ENCODE measurements around the gene YTHDF1. TPM values are rescaled to one million over a fixed set of nuclear protein-coding genes. Genes with fewer than 3 reads are reported as not detected.

The YTHDF1 gene
- total and polyA plus RNA-seq, 11 donors, result 14.7 to 38.2 (median 22.5) TPM

DNA sequence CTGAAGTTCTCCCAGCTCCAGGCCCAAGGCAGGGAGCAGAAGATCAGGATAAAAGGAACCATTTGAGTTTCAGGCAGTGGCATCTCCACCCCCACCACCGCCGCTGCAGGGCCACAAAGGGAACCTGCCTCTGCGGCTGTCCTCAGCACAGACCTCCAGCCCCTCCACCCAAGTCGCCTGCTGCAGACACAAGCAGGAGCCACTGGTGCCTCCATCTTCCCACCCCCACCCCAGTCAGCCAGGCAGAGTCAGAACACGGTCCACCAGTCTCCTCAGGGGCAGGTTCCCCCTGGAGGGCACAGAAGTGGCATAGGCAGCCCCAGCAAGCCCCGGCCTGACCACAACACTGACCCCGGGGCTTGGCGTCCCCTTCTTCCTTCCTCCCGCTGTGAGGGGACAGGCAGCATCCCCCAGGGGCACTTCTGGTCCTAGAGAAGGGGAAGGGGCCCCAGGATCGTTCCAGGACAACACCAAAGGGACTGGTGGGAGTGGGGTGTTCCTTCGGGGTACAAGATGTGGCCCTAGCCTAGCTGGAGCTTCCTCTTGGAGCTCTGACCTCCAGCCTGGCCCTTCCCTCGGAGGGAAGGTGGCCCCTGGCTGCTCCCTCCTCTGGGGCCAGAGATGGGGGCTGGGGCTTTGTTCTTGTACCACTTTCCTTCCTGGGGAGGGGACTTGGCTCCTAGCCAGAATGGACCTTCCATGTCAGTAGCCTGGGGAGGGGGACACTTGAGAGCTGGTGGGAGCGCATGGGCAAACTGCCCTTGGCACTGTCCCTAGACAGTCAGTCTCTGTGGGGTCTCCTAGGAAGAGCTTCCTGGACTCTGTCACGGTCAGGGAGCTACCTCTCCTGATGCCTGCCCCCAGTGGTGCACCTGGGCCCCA is 36.0 kb downstream of the YTHDF1 start:
- Histone ChIP-seq H3K9me3 (no peaks in the 10 kb centered on the region), H3K27me3 (peaks cover 53 to 88% (median 71%) of the 10 kb centered on the region in 9 donors), H3K4me1 (peaks cover 0 to 37% (median 17%) of the 10 kb centered on the region in 12 donors), H3K27ac (no peak overlapping the region), H3K36me3 (no peaks in the 10 kb centered on the region), H3K4me3 (no peak overlapping the region)
- intact Hi-C loops (cut with DNase I), result loop anchor here in 9 of 10 donors (2.0 to 10.0 kb wide), 4 partner anchors 42 to 125 kb away; no protein-coding TSS in a partner anchor
- no peak for DNase-seq
- 34 to 39% (median 38%) methylated on average over 3 to 14 of the region's 14 CpGs for WGBS, 4 donors
- ATAC-seq, result no peak
- TF ChIP-seq POLR2A (IDR thresholded peaks at IDR 0.05) (no peak), CTCF (IDR thresholded peaks at IDR 0.05) (no peak)

DNA sequence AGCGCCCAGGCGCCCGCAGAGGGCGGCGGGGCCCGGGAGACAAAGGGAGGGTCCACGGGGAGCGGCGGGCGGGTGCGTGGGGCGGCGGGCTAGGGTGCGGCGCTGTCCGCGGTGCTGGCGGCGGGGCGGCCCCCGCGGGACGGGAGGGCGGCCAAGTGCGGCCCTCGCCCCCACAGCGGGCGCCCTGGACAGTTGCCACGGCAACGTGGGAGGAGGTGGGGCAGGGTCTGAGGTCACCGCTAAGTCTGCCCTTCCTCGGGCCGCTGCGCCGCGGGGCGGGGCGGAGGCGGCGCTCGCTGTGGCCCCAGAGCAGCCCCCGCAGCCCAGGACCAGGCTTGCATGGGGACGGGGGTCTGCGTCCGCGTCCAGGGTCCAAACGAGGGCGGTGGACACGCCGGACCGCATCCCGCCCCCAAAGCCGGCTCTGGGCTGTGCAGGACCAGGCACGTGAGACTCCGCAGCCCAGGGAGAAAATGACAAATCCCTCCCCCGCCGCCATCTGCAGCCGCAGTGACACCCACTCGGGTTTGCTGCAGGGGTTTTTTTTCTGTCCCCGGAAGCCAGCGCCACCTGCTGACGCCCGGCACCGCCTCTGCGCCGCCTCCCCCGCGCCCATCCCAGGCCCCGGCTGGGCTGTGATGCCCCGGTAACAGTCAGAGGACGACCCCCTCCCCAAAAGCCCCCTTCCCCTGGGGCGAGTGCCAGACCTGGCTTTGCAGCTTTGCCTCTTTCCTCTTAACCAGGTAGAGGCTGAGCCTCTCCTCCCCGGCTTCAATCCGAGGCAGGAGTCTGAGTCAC is 36.8 kb downstream of the YTHDF1 start:
- 1 to 2% (median 1%) methylated on average over 23 to 74 of the region's 74 CpGs for WGBS, 4 donors
- peaks cover 62 to 97% (median 77%) of the 10 kb centered on the region in 9 donors for H3K27me3 ChIP-seq
- no peak overlapping the region for H3K27ac ChIP-seq
- H3K4me1 ChIP-seq, result peaks cover 0 to 41% (median 18%) of the 10 kb centered on the region in 12 donors
- intact Hi-C loops (cut with DNase I), result loop anchor here (1.0 to 10.0 kb wide), 5 partner anchors 43 to 124 kb away; no protein-coding TSS in a partner anchor
- no peaks in the 10 kb centered on the region for H3K9me3 ChIP-seq
- DNase-seq, result peak in 3 of 5 donors; percentile 33 to 42 (median 36)
- peak overlapping the region in 10 of 12 donors; percentile 11 to 46 (median 32) for H3K4me3 ChIP-seq
- TF ChIP-seq POLR2A (IDR thresholded peaks at IDR 0.05) (no peak), CTCF (IDR thresholded peaks at IDR 0.05) (peak; percentile 25 to 69 (median 48))
- ATAC-seq, result peak in 2 of 4 donors; percentile 22 to 62
- H3K36me3 ChIP-seq, result no peaks in the 10 kb centered on the region

DNA sequence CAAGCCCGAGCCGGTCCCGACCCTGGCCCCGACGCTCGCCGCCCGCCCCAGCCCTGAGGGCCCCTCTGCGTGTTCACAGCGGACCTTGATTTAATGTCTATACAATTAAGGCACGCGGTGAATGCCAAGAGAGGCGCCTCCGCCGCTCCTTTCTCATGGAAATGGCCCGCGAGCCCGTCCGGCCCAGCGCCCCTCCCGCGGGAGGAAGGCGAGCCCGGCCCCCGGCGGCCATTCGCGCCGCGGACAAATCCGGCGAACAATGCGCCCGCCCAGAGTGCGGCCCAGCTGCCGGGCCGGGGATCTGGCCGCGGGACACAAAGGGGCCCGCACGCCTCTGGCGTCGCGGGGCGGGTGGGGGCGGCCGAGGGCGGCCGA is 37.5 kb downstream of the YTHDF1 start:
- H3K36me3 ChIP-seq, result no peaks in the 10 kb centered on the region
- WGBS, 4 donors, result 0 to 5% (median 1%) methylated on average over 4 to 49 of the region's 49 CpGs
- intact Hi-C loops (cut with DNase I), result loop anchor here (1.0 to 10.0 kb wide), 5 partner anchors 44 to 124 kb away; no protein-coding TSS in a partner anchor
- peaks cover 0 to 41% (median 18%) of the 10 kb centered on the region in 12 donors for H3K4me1 ChIP-seq
- peaks cover 68 to 97% (median 80%) of the 10 kb centered on the region in 9 donors for H3K27me3 ChIP-seq
- no peak for DNase-seq
- H3K4me3 ChIP-seq, result peak overlapping the region in 9 of 12 donors; percentile 8 to 43 (median 24)
- ATAC-seq, result no peak
- no peaks in the 10 kb centered on the region for H3K9me3 ChIP-seq
- TF ChIP-seq POLR2A (IDR thresholded peaks at IDR 0.05) (no peak), CTCF (IDR thresholded peaks at IDR 0.05) (no peak)
- no peak overlapping the region for H3K27ac ChIP-seq
